ENCODE data around the gene KLHL26. TPM values are rescaled to one million over a fixed set of nuclear protein-coding genes. Genes with fewer than 3 reads are reported as not detected.
"Not testable (repeated sequence)": the region's sequence is repeated elsewhere in the genome, so short reads cannot be mapped to it uniquely, and the experiment has no call there.

The KLHL26 gene
- total and polyA plus RNA-seq, 12 donors = 3.4 to 8.2 (median 6.3) TPM

GRCh38 chr19:18599485-18599884 is 37.3 kb upstream of the KLHL26 start:
- 90 to 91% methylated on average over 20 of the region's 20 CpGs for WGBS, 2 donors
- intact Hi-C loops (cut with DNase I) = loop anchor here in 5 of 10 donors (5.0 to 10.0 kb wide), 4 partner anchors 73 to 245 kb away; no protein-coding TSS in a partner anchor
- DNase-seq (no peak), ATAC-seq (no peak)
- no peak overlapping the region for H3K4me3 ChIP-seq
- no peaks in the 10 kb centered on the region for H3K36me3 ChIP-seq
- no peaks in the 10 kb centered on the region for H3K9me3 ChIP-seq
- H3K27ac ChIP-seq = no peak overlapping the region
- H3K27me3 ChIP-seq = peaks cover 9 to 93% (median 79%) of the 10 kb centered on the region in 7 donors
- peaks cover 8 to 30% (median 18%) of the 10 kb centered on the region in 9 donors for H3K4me1 ChIP-seq
- no peak for TF ChIP-seq CTCF (IDR thresholded peaks at IDR 0.05)

DNA sequence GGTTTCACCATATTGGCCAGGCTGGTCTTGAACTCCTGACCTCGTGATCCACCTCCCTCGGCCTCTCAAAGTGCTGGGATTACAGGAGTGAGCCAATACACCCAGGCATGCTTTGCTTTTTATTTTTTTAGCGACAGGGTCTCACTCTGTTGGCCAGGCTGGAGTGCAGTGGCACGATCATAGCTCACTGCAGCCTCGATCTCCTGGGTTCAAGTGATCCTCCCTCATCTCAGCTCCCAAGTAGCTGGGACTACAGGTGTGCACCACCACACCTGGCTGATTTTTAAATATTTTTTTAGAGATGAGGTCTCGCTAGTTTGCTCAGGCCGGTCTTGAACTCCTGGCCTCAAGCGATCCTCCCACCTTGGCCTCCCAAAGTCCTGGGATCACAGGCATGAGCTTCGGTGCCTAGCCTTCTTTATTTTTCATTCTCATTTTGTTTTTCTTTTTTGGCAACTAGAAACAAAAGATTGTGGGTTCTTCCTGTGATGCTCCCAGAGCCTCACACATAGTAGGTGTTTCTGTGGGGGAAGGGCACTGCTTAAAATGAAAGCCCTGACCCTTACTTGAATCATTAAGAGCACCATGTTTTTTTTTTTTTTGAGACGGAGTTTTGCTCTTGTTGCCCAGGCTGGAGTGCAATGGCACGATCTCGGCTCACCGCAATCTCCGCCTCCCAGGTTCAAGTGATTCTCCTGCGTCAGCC is 36.0 kb upstream of the KLHL26 start:
- H3K4me1 ChIP-seq = peaks cover 0 to 24% (median 12%) of the 10 kb centered on the region in 9 donors
- intact Hi-C loops (cut with DNase I) = loop anchor here in 3 of 10 donors (5.0 to 10.0 kb wide), 3 partner anchors 74 to 261 kb away; no protein-coding TSS in a partner anchor
- DNase-seq, ATAC-seq, H3K36me3 ChIP-seq, H3K9me3 ChIP-seq, H3K27ac ChIP-seq, H3K4me3 ChIP-seq: not testable (repeated sequence)
- 92 to 94% methylated on average over 15 of the region's 15 CpGs for WGBS, 2 donors
- H3K27me3 ChIP-seq = peaks cover 16 to 97% (median 85%) of the 10 kb centered on the region in 7 donors

GRCh38 chr19:18601875-18602274 is 35.0 kb upstream of the KLHL26 start:
- no peak overlapping the region for H3K4me3 ChIP-seq
- DNase-seq = no peak
- H3K27me3 ChIP-seq = peaks cover 21 to 96% (median 83%) of the 10 kb centered on the region in 7 donors
- H3K9me3 ChIP-seq = no peaks in the 10 kb centered on the region
- no peaks in the 10 kb centered on the region for H3K36me3 ChIP-seq
- 74 to 80% methylated on average over 4 of the region's 4 CpGs for WGBS, 2 donors
- intact Hi-C loops (cut with DNase I) = loop anchor here in 3 of 10 donors (5.0 to 10.0 kb wide), 3 partner anchors 73 to 260 kb away; no protein-coding TSS in a partner anchor
- no peak for TF ChIP-seq CTCF (IDR thresholded peaks at IDR 0.05)
- H3K4me1 ChIP-seq = peaks cover 0 to 28% (median 14%) of the 10 kb centered on the region in 9 donors
- no peak overlapping the region for H3K27ac ChIP-seq
- no peak for ATAC-seq

- peaks cover 32 to 96% (median 90%) of the 10 kb centered on the region in 7 donors for H3K27me3 ChIP-seq
Observed at GRCh38 chr19:18603255-18603957, 33.4 kb upstream of the KLHL26 start.

More at GRCh38 chr19:18603255-18603957, 33.4 kb upstream of the KLHL26 start:
- TF ChIP-seq CTCF (IDR thresholded peaks at IDR 0.05) = peak in 1 of 9 donors; percentile 20
- peak in 6 of 8 donors; percentile 20 to 39 (median 30) for ATAC-seq
- Histone ChIP-seq H3K9me3 (no peaks in the 10 kb centered on the region), H3K27ac (peak overlapping the region in 1 of 10 donors; percentile 7), H3K36me3 (no peaks in the 10 kb centered on the region), H3K4me1 (peaks cover 5 to 40% (median 22%) of the 10 kb centered on the region in 9 donors), H3K4me3 (peak overlapping the region in 4 of 10 donors; percentile 9 to 27 (median 15))
- intact Hi-C loops (cut with DNase I) = loop anchor here in 3 of 10 donors (5.0 to 10.0 kb wide), 3 partner anchors 71 to 259 kb away; no protein-coding TSS in a partner anchor
- no peak for DNase-seq
- 4 to 6% methylated on average over 25 to 32 of the region's 32 CpGs for WGBS, 2 donors
